DOHH2 (cell line): Measurements from ENCODE around the gene TRAPPC4.

Experiments
- H3F3A ChIP-seq: fragments of 200-600 bp; sonication (generic), shearing (Covaris generic); 2 replicates; pipeline ENCODE4 v1.6.0; 2016; ENCODE audit warnings: antibody characterized with exemption, mild to moderate bottlenecking; ENCODE audit not compliant: control insufficient read depth, insufficient read depth
- H3K27ac ChIP-seq: fragments of 200-600 bp; sonication (generic); 2 replicates; pipeline ENCODE4 v1.5.1; 2014; ENCODE audit warnings: low read depth, mild to moderate bottlenecking, low read length, moderate library complexity
- H3K27me3 ChIP-seq: fragments of 200-600 bp; sonication (generic); 2 replicates; pipeline ENCODE4 v1.6.1; 2014; ENCODE audit warnings: mild to moderate bottlenecking, low read length, mixed read lengths; ENCODE audit not compliant: control insufficient read depth
- H3K36me3 ChIP-seq: fragments of 200-600 bp; sonication (generic); 2 replicates; pipeline ENCODE4 v1.6.1; 2014; ENCODE audit warnings: mild to moderate bottlenecking, low read length, moderate library complexity, mixed read lengths; ENCODE audit not compliant: control insufficient read depth
- H3K4me1 ChIP-seq: fragments of 200-600 bp; sonication (generic); 2 replicates; pipeline ENCODE4 v1.6.1; 2014; ENCODE audit warnings: mild to moderate bottlenecking, low read length, mixed read lengths; ENCODE audit not compliant: control insufficient read depth
- H3K4me2 ChIP-seq: fragments of 200-600 bp; sonication (generic); 2 replicates; pipeline ENCODE4 v1.6.0; 2014; ENCODE audit warnings: mild to moderate bottlenecking, low read length, moderate library complexity
- H3K4me3 ChIP-seq: fragments of 200-600 bp; sonication (generic); 2 replicates; pipeline ENCODE4 v1.5.1; 2014; ENCODE audit warnings: mild to moderate bottlenecking, low read length, mixed read lengths
- H3K79me2 ChIP-seq: fragments of 200-600 bp; sonication (generic); 2 replicates; pipeline ENCODE4 v1.6.1; 2014; ENCODE audit warnings: mild to moderate bottlenecking, low read length, mixed read lengths; ENCODE audit not compliant: control insufficient read depth
- H3K9me2 ChIP-seq: fragments of 200-600 bp; sonication (generic); replicated peaks from 2 replicates; pipeline ENCODE4 v1.6.1; 2014; ENCODE audit warnings: mild to moderate bottlenecking, low read length, mixed read lengths; ENCODE audit not compliant: control insufficient read depth
- H3K9me3 ChIP-seq: fragments of 200-600 bp; sonication (generic); 2 replicates; pipeline ENCODE4 v1.6.1; 2014; ENCODE audit warnings: antibody characterized with exemption, low read length, mixed read lengths; ENCODE audit not compliant: control insufficient read depth, insufficient read depth
- H4K20me1 ChIP-seq: fragments of 200-600 bp; sonication (generic); 2 replicates; pipeline ENCODE4 v1.6.0; 2014; ENCODE audit warnings: low read depth, mild to moderate bottlenecking, antibody characterized with exemption, low read length, moderate library complexity; ENCODE audit not compliant: control insufficient read depth, insufficient read depth
- CTCF ChIP-seq: fragments of 200-600 bp; sonication (generic); IDR thresholded peaks from one replicate; pipeline ENCODE4 v1.5.1; 2014; ENCODE audit warnings: antibody characterized with exemption, mild to moderate bottlenecking, low read depth, low read length; ENCODE audit not compliant: poor library complexity, severe bottlenecking
- EZH2phosphoT487 ChIP-seq: fragments of 200-600 bp; sonication (generic); IDR thresholded peaks from 2 replicates; pipeline ENCODE4 v1.6.1; 2017; ENCODE audit warnings: borderline replicate concordance, mild to moderate bottlenecking, antibody characterized with exemption, low read length, moderate library complexity, mixed read lengths

TRAPPC4 gene

GRCh38 chr11:119046489-119046888 lies 27.9 kb downstream of the TRAPPC4 start:
- Histone ChIP-seq H3K9me2 (no peaks in the 10 kb centered on the region), H3K4me1 (no peaks in the 10 kb centered on the region), H3K79me2 (no peaks in the 10 kb centered on the region), H3K27me3 (no peaks in the 10 kb centered on the region), H3F3A (peaks cover 9% of the 10 kb centered on the region; the same call in 1 of the 2 replicates), H3K36me3 (peaks cover 61% of the 10 kb centered on the region), H3K9me3 (no peaks in the 10 kb centered on the region), H3K4me2 (no peak overlapping the region), H3K4me3 (no peak overlapping the region), H4K20me1 (0 out of 2 replicates have a peak, but pooled peaks cover 4% of the 10 kb centered on the region), H3K27ac (no peak overlapping the region)
- no peak for TF ChIP-seq EZH2phosphoT487

- Histone ChIP-seq H3K27me3 (no peaks in the 10 kb centered on the region), H3K4me3 (no peak overlapping the region), H3K4me2 (no peak overlapping the region), H3K27ac (no peak overlapping the region), H3K79me2 (no peaks in the 10 kb centered on the region), H3K4me1 (no peaks in the 10 kb centered on the region), H3K9me3 (no peaks in the 10 kb centered on the region), H4K20me1 (0 out of 2 replicates have a peak, but pooled peaks cover 4% of the 10 kb centered on the region), H3K36me3 (peaks cover 68% of the 10 kb centered on the region), H3F3A (peaks cover 6% of the 10 kb centered on the region; the same call in 1 of the 2 replicates), H3K9me2 (no peaks in the 10 kb centered on the region)
- TF ChIP-seq EZH2phosphoT487 (no peak), CTCF (no peak)
Measured at GRCh38 chr11:119047205-119047604, 28.6 kb downstream of the TRAPPC4 start.

- H4K20me1 ChIP-seq: 0 out of 2 replicates have a peak, but pooled peaks cover 4% of the 10 kb centered on the region
- peaks cover 3% of the 10 kb centered on the region; the same call in 1 of the 2 replicates for H3F3A ChIP-seq
- H3K4me3 ChIP-seq: no peak overlapping the region
- no peaks in the 10 kb centered on the region for H3K4me1 ChIP-seq
- H3K27ac ChIP-seq: no peak overlapping the region
- peaks cover 82% of the 10 kb centered on the region for H3K36me3 ChIP-seq
- no peak for TF ChIP-seq EZH2phosphoT487
- H3K79me2 ChIP-seq: no peaks in the 10 kb centered on the region
- no peak overlapping the region for H3K4me2 ChIP-seq
- no peaks in the 10 kb centered on the region for H3K27me3 ChIP-seq
- H3K9me3 ChIP-seq: no peaks in the 10 kb centered on the region
- no peaks in the 10 kb centered on the region for H3K9me2 ChIP-seq
Measured at GRCh38 chr11:119048644-119049043, 30.1 kb downstream of the TRAPPC4 start.

- no peaks in the 10 kb centered on the region for H3K79me2 ChIP-seq
- H4K20me1 ChIP-seq: 0 out of 2 replicates have a peak, but pooled peaks cover 4% of the 10 kb centered on the region
- H3F3A ChIP-seq: no peaks in the 10 kb centered on the region
- no peaks in the 10 kb centered on the region for H3K9me3 ChIP-seq
- no peak overlapping the region for H3K27ac ChIP-seq
- H3K36me3 ChIP-seq: peaks cover 87% of the 10 kb centered on the region
- TF ChIP-seq CTCF (no peak), EZH2phosphoT487 (no peak)
- H3K9me2 ChIP-seq: no peaks in the 10 kb centered on the region
- H3K27me3 ChIP-seq: no peaks in the 10 kb centered on the region
- H3K4me3 ChIP-seq: no peak overlapping the region
- H3K4me1 ChIP-seq: no peaks in the 10 kb centered on the region
- no peak overlapping the region for H3K4me2 ChIP-seq
Measured at GRCh38 chr11:119049081-119049480, 30.5 kb downstream of the TRAPPC4 start.
